Endometrial microvascular endothelial cells (primary cell): ENCODE measurements around the gene C1orf167. TPM values are rescaled to one million over a fixed set of nuclear protein-coding genes. Genes with fewer than 3 reads are reported as not detected.

Experiments
- in situ Hi-C: cut with HindIII; loops from 2 replicates; pipeline ENCODE4 v1.10.0; 2017; ENCODE audit warnings: low sequenced_read_pairs, low pct_unique_long_range_greater_than_20kb; ENCODE audit errors: inconsistent ontology term
- total RNA-seq: library from RNA; depleted of rRNA; stranded (reverse); fragments of >200 nt; gene quantifications from one replicate; pipeline ENCODE4 v1.2.3, GENCODE V29; 2015; ENCODE audit errors: inconsistent ontology term

The C1orf167 gene
- total RNA-seq, 1 donor from 2014 or later, result not detected

DNA sequence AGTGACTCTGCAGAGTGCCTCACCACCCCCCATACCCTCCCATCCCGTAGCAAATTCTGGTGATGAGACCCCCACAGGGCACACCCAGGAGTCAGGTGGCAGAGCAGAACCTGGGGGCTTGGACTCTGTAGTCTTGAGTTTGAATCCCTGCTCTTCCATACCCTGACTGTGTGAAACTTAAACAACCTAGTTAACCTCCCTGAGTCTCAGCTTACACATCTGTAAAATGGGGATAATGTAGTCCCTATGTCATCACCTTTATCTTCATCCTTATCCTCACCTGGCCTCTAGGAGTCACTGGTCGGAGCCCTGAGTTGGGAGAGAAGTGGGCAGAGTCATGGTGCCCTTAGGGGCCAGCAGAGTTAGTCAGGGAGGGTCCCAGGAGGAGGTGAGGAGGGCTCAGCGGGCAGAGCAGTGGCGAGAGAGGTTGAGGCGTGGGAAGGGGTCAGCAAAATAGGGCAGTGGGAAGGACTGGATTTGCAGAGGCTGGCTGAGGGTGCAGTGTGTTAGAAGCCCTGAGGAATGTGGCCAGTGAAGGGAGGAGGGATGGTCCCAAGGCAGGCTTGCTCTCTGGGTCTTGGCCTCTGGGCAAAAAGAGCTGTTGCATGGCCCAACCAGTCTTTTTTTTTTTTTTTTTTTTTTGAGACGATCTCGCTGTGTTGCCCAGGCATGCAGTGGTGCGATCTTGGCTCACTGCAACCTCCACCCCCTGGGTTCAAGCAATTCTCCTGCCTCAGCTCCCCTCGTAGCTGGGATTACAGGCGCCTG is 18.6 kb downstream of the C1orf167 start:
- in situ Hi-C loops, result no loop called here

DNA sequence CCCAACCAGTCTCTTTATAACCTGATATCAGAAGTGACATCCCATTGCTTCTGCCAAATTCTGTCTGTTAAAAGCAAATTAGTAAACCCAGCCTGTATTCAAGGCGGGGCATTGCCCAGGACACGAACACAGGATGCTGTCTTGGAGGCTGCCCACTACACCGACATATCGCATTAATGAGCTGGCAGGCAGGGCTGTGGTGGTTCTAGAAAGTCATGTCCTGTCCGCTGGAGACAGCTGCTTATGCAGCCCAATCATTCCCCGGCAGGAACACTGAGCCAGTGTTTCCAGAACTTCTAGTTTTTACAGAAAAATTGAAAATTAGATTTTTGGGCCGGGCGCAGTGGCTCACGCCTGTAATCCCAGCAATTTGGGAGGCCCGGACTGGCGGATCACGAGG is 19.3 kb downstream of the C1orf167 start:
- in situ Hi-C loops, result no loop called here

DNA sequence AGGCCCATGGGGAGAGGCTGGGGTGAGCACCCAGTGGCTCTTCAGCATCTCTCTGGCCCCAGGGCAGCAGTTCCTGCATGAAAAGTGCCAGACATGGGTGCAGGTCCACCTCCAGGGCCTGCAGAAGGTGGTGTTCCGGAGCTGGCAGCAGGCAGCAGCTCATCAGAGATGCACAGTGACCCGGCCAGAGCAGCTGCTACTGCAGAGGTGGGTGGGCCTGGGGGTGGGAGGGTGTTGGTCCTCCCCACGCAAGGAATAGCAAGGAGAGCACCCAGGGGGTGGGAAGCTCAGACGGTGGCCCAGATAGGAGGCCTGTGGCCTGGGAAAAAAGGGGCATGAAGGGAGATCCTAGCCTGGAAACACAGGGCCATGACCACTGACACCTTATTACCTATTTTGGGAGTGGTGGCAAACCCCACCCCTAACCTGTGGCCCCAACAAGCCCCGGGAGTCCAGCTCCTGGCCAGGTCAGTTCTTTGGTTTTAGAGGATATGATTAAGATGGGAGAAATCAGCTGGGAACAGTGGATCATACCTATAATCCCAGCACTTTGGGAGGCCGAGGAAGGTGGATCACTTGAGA is 20.2 kb downstream of the C1orf167 start:
- in situ Hi-C loops, result no loop called here

DNA sequence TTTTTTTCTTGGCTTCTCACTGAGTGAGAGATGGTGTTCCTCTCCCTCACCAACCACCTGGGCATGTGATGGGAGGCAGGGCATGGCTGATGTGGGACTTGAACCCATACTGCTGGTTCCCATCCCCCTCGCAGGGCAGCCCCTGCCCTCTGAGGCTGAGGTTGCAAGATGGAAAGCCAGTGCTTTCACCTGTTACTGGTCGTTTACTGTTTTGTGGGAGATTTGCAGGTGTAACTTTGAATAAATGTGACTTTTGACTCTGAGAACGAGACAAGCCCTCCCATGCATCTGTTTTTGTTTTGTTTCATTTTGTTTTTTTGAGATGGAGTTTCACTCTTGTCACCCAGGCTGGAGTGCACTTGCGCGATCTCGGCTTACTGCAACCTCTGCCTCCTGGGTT is 21.6 kb downstream of the C1orf167 start:
- in situ Hi-C loops, result no loop called here

GRCh38 chr1:11784256-11784992 is 22.4 kb downstream of the C1orf167 start:
- in situ Hi-C loops, result no loop called here

DNA sequence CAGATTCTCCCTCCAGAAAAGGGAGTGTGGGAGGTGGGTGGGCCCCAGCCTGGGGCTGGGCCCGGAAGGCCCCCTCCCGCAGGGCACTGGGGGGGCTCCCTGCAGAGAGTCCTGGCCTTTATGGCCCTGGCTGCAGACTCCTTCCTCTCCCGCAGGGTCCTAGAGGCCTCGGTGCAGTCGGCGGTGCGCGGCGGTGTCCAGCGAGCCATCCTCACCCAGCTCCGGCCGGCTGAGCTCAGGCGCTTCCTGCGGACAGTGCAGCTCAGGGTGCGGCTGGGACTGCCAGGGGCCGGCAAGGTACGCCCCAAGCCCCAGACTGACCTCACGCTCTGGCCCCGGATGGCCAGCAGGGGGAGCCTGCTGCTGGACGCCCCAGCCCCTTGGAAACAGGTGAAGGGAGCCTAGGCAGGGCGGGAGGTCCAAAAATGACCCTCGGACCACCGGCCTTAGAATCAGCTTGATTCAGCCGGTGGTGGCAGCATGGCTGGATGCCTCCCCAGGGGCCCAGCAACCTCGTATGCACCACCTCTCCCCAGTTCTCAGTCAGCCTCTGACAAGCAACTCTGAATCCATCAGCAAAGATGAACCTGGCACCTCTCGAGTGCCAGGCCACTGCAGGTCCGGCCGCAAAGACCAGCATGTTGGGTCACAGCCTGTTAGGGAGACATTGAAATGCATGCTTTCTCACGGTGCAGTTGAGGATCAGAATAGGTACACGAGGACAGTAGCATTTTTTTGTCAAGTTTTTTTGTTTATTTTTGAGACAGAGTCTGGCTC is 23.2 kb downstream of the C1orf167 start:
- in situ Hi-C loops, result no loop called here

DNA sequence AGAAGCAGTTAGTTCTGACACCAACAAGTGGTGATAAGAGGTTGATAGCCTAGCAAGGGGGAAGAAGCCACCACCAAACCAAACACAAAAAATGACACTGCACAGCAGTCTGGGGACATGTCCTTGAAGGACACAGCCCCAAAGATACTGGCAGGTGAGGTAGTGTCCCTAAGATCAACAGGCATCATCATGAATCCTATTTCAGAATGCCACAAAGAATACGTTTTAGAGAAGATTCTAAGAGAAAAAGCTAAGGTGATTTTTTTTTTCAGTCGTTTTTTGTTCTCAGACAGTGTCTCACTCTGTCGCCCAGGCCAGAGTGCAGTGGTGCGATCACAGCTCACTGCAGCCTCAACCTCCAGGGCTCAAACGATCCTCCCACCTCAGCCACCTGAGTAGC is 24.2 kb downstream of the C1orf167 start:
- in situ Hi-C loops, result no loop called here

DNA sequence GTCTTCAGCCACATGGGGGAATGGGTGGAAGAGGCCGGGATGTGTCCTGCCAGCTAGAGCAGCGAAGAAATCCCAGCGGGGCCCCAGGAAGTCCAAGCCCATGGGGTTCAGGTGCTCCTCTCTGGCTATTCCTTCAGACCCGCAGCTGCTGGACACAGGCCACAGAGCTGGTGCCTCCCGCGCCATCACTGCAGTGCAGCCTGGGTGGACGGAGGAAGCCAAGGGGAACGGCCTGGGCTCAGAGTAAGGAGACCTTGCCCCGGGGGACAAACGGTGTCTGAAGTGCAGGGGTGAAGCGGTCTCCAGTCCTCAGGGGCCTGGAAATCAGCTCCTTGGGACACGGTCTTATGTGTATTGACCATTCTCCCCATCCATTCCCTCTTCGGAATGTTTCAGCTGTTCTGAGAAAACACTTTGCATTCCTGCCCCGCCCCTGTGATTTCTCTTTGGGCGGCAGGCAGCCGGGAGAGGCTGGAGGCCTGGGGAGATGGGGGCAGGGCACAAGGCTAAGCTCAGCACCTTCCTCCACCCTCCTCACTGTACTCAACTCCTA is 25.3 kb downstream of the C1orf167 start:
- in situ Hi-C loops, result no loop called here

DNA sequence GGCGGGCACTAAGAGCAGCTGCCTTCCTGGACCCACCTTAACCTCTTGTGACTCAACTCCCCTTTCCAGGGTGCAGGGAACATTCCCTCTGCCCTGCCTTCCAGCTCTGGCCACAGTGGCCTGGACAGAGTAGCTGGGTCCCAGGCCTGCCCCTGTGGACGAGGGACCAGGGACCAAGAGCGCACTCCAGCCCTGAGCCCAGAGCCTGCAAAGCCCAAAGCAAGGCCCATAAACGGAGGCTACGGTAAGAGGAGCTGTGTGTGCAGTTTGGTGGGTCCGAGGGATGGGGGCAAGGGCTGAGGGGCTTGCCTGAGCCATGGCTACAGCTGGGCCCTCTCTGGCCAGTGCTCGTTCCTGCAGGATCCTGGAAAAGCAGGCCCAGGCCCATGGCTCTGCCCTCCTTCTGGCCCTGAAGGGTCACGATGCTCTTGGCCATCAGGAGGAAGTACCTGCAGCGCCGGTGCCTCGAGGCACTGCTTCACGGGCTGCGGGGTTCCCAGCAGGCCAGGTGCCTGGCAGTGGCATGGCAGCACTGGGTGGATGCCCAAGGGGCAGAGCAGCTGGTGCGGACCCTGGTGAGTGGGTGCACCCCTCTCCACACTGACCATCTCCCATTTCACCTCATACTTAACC is 25.9 kb downstream of the C1orf167 start:
- in situ Hi-C loops, result no loop called here

GRCh38 chr1:11788549-11789053 is 26.6 kb downstream of the C1orf167 start:
- in situ Hi-C loops, result no loop called here

DNA sequence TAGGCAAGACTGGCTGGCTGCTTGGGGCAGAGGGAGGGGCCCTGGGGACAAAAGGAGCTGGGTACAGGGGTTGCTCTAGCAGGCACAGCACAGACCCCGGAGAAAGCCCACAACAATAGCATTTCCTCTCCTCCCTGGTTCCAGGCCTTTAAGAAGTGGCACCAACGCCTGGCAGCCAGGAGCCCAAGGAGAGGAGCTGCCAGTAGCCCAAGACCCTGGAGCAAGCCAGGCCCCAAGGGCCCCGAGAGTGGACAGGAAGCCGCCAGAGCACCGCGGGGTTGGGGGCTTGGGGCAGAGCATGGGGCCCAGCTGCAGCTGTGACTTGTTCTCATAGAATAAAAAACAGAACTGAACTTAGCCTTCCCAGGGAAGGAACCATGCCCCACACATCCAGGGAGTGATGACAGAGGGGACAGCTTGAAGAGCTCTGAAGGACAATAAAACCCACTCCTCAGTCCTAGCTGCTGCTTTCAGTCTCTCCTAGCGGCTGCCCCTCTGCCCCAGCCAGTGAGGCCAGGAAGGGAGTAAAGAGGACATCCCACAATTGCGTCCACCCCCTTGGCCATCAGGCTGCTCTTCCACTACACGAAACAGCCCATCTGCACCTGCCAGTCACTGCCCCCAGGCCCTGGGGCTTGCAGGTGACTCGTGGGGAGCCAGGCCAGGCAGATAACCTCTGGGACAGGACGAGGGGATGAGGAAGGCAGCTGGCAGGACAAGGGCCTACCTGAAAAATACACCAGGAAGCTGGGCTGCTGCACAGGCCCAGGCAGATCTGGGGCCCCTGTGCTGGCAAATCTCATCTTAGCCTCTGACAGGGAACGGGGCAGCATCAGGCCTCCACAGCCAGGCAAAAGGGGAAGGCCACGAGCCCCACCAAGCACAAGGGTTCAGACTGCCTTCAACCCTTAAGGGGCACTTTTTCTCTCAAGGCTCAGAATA is 27.4 kb downstream of the C1orf167 start:
- in situ Hi-C loops, result no loop called here

DNA sequence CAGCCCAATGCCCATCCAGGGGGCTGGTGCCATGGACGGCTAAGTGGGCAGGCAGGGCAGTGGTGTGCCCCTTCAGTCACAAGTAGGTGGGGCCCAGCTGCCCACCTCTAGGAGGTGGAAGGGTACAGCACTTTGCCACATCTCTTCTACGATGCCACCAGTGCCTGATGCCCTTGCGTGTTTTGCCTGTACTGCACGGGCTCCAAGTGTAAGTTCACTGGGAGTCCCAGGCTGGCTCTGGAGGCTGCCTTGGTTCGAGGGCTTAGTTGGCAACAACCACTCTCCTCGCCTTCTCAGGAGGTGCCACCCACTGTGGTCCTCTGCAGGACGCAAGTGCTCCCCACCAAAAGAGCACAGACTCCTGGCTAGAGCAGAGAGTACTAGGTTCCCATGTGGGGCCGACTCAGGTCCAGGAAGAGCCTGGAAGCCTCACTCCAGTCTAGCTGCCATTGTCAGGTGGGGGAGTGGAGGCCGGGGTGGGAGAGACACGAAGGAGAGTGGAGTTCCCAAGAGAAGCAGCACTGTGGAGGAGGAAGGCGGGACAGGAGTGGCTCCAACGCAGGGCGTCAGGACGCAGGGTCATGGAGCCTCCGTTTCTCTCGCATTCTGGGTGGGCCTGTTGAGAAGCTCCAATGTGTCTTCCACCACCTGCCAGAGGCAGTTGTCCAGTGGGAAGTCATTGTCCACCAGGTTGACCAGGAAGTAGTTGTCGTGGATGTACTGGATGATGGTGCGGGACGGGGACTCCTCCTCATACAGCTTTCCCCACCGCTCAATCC is 28.3 kb downstream of the C1orf167 start:
- in situ Hi-C loops, result no loop called here

DNA sequence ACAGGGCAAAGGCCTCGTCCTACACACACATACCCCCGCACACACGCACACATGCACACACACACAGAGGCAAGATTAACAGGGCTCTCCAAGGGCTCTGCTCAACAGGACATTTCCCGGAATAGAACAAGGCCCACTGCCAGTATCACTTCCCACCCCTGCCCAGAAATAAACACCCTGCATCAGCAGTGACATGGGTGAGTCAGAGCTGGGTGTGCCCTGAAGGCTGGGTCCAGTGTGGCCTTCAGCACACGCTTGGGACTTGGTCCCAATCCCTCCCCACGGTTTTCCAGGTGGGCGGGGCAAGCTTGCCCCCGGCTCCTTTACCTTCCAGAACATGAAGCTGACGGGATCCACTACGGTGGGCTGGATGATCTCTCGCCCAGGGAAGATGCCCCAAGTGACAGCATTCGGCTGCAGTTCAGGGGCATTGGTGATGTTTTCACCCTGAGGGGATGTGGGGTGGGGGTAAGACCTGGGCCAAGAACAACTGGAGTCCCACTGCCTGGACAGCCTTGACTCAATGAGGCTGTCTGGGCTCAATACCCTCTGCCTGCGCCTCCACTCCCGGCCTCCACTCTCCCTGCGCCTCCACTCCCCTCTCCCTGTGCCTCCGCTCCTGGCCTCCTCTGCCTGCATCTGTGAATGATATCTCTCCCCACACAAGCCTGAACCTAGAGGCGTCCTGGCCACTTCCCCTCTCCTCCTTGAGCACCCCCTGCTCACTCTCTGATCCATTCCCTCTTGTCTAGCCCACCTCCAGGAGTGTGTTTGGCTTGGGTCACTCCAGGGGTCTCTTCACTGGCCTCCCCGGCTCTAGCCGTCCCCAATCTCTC is 29.1 kb downstream of the C1orf167 start:
- in situ Hi-C loops, result no loop called here

DNA sequence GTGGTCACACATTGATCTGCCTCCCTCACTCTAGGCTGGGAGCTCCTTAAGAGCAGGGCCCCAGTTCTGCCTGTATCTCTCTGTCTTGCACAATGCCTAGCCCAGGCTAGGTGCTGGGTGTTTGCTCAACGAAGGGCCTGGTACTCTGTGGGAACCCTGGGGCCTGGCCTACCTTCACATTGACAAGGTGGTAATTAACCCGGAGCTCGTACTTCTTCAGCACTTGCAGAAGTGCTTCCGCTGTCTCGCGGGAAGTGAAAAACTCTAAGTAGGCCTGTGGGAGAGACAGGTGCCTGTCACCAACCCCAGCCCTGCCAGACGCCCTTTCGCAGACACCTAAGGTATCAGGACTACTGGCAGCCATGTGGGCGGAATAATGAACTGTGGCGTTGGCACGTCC is 30.1 kb downstream of the C1orf167 start:
- in situ Hi-C loops, result no loop called here

DNA sequence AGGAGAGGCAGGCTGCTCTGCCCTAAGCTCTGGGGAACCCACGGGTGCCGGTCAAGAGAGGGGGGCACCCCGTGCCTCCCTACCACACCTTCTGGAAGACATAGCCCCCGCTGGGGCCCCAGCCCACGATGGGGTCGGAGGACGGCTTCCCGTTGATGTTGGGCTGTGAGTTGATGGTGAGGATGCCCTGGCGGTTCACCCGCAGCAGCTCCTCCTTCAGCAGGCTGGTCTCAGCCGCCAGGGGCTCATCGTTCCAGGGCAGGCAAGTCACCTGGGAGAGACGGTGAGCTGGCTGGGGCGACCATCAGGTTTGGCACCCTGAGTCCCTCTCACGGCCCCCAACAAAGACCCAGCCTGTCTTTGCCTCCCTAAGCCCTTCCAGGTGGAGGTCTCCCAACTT is 31.8 kb downstream of the C1orf167 start:
- in situ Hi-C loops, result no loop called here
